Muscle layer of colon (tissue), 2 donors: ENCODE measurements around the gene XYLT2.

Experiments used
- H3K27ac ChIP-seq: one replicate; pipeline ENCODE4 v1.7.0; 2013; ENCODE audit warnings: low read depth, mild to moderate bottlenecking, low read length, moderate library complexity
- H3K27me3 ChIP-seq, 2 donors: one replicate each; pipeline ENCODE4 v1.7.0; 2013; ENCODE audit warnings: low read length in 2 of 2, mild to moderate bottlenecking in 2 of 2; ENCODE audit not compliant: insufficient read depth in 2 of 2, control insufficient read depth in 1 of 2
- H3K36me3 ChIP-seq: one replicate; pipeline ENCODE4 v1.7.0; 2013; ENCODE audit warnings: mild to moderate bottlenecking, low read length; ENCODE audit not compliant: insufficient read depth
- H3K4me1 ChIP-seq: one replicate; pipeline ENCODE4 v1.7.0; 2013; ENCODE audit warnings: mild to moderate bottlenecking, low read length; ENCODE audit not compliant: insufficient read depth
- H3K4me3 ChIP-seq, 2 donors: one replicate each; pipeline ENCODE4 v1.7.0; 2013; ENCODE audit warnings: low read length in 2 of 2, low read depth in 1 of 2, mild to moderate bottlenecking in 1 of 2, moderate library complexity in 1 of 2
- H3K9ac ChIP-seq: one replicate; pipeline ENCODE4 v1.7.0; 2013; ENCODE audit warnings: low read length
- H3K9me3 ChIP-seq: one replicate; pipeline ENCODE4 v1.7.0; 2013; ENCODE audit warnings: mild to moderate bottlenecking, low read length
- donor health status: abdominal sarcoma.
- donor health status: Adenocarcinoma of cecum.

XYLT2 gene

GRCh38 chr17:50361561-50362480, 15.9 kb downstream of the XYLT2 start:
- Histone ChIP-seq H3K27ac (no peak overlapping the region), H3K27me3 (no peaks in the 10 kb centered on the region), H3K9me3 (no peaks in the 10 kb centered on the region), H3K4me3 (no peak overlapping the region), H3K9ac (no peak overlapping the region), H3K4me1 (peaks cover 6% of the 10 kb centered on the region), H3K36me3 (peaks cover 36% of the 10 kb centered on the region)

- Histone ChIP-seq H3K36me3 (peaks cover 39% of the 10 kb centered on the region), H3K27ac (no peak overlapping the region), H3K27me3 (no peaks in the 10 kb centered on the region), H3K4me1 (peaks cover 6% of the 10 kb centered on the region), H3K4me3 (no peak overlapping the region), H3K9ac (no peak overlapping the region), H3K9me3 (no peaks in the 10 kb centered on the region)
Observed at GRCh38 chr17:50362661-50363060, 16.7 kb downstream of the XYLT2 start.

- Histone ChIP-seq H3K4me1 (peaks cover 6% of the 10 kb centered on the region), H3K4me3 (no peak overlapping the region), H3K36me3 (peaks cover 39% of the 10 kb centered on the region), H3K9ac (no peak overlapping the region), H3K27me3 (no peaks in the 10 kb centered on the region), H3K9me3 (no peaks in the 10 kb centered on the region), H3K27ac (peak overlapping the region; percentile 21)
Observed at GRCh38 chr17:50363217-50364060, 17.5 kb downstream of the XYLT2 start.

- Histone ChIP-seq H3K9ac (no peak overlapping the region), H3K9me3 (no peaks in the 10 kb centered on the region), H3K36me3 (peaks cover 39% of the 10 kb centered on the region)
Observed at GRCh38 chr17:50364061-50364458, 18.1 kb downstream of the XYLT2 start.

GRCh38 chr17:50364715-50365114, 18.8 kb downstream of the XYLT2 start:
- peaks cover 46% of the 10 kb centered on the region for H3K36me3 ChIP-seq
- H3K4me3 ChIP-seq = no peak overlapping the region
- H3K27ac ChIP-seq = no peak overlapping the region
- H3K27me3 ChIP-seq = no peaks in the 10 kb centered on the region
- H3K4me1 ChIP-seq = peaks cover 6% of the 10 kb centered on the region
- no peak overlapping the region for H3K9ac ChIP-seq
- H3K9me3 ChIP-seq = no peaks in the 10 kb centered on the region

More at GRCh38 chr17:50364061-50364458, 18.1 kb downstream of the XYLT2 start:
- H3K4me1 ChIP-seq = peaks cover 6% of the 10 kb centered on the region
- no peak overlapping the region for H3K4me3 ChIP-seq
- H3K27me3 ChIP-seq = no peaks in the 10 kb centered on the region
- H3K27ac ChIP-seq = no peak overlapping the region

- H3K9me3 ChIP-seq = no peaks in the 10 kb centered on the region
- no peak overlapping the region for H3K27ac ChIP-seq
- peaks cover 6% of the 10 kb centered on the region for H3K4me1 ChIP-seq
- no peak overlapping the region for H3K9ac ChIP-seq
- H3K36me3 ChIP-seq = peaks cover 50% of the 10 kb centered on the region
- H3K27me3 ChIP-seq = no peaks in the 10 kb centered on the region
- no peak overlapping the region for H3K4me3 ChIP-seq
Observed at GRCh38 chr17:50365165-50365564, 19.2 kb downstream of the XYLT2 start.

GRCh38 chr17:50365649-50366393, 19.9 kb downstream of the XYLT2 start:
- Histone ChIP-seq H3K27ac (no peak overlapping the region), H3K9me3 (no peaks in the 10 kb centered on the region), H3K4me1 (peaks cover 6% of the 10 kb centered on the region), H3K36me3 (peaks cover 55% of the 10 kb centered on the region), H3K9ac (no peak overlapping the region), H3K27me3 (no peaks in the 10 kb centered on the region), H3K4me3 (no peak overlapping the region)

GRCh38 chr17:50367401-50367800, 21.5 kb downstream of the XYLT2 start:
- no peak overlapping the region for H3K27ac ChIP-seq
- peaks cover 17% of the 10 kb centered on the region for H3K4me1 ChIP-seq
- H3K36me3 ChIP-seq = peaks cover 55% of the 10 kb centered on the region

GRCh38 chr17:50370052-50370451, 24.1 kb downstream of the XYLT2 start:
- peaks cover 14% of the 10 kb centered on the region for H3K4me1 ChIP-seq
- no peak overlapping the region for H3K27ac ChIP-seq
- H3K4me3 ChIP-seq = no peak overlapping the region
- H3K36me3 ChIP-seq = peaks cover 55% of the 10 kb centered on the region
- H3K9ac ChIP-seq = no peak overlapping the region
- no peaks in the 10 kb centered on the region for H3K27me3 ChIP-seq
- no peaks in the 10 kb centered on the region for H3K9me3 ChIP-seq

More at GRCh38 chr17:50367401-50367800, 21.5 kb downstream of the XYLT2 start:
- Histone ChIP-seq H3K9ac (no peak overlapping the region), H3K9me3 (no peaks in the 10 kb centered on the region), H3K27me3 (no peaks in the 10 kb centered on the region), H3K4me3 (no peak overlapping the region)

- no peaks in the 10 kb centered on the region for H3K27me3 ChIP-seq
- peak overlapping the region in 1 of 2 donors; percentile 92 for H3K4me3 ChIP-seq
- peaks cover 14% of the 10 kb centered on the region for H3K4me1 ChIP-seq
- H3K36me3 ChIP-seq = peaks cover 42% of the 10 kb centered on the region
- no peak overlapping the region for H3K27ac ChIP-seq
- no peak overlapping the region for H3K9ac ChIP-seq
- no peaks in the 10 kb centered on the region for H3K9me3 ChIP-seq
Observed at GRCh38 chr17:50371526-50371925, 25.6 kb downstream of the XYLT2 start.
